ENCODE data around the gene C14orf93.

GRCh38 chr14:23000860-23001259, 9.1 kb downstream of the C14orf93 start:
- TF ChIP-seq CTCF (IDR thresholded peaks at IDR 0.05 in 4 of 5, conservative IDR thresholded peaks at IDR 0.05 in 1 of 5) (no peak), POLR2A (IDR thresholded peaks at IDR 0.05) (no peak)

Measured in gastrocnemius medialis (tissue), 4 donors.